Stimulated activated CD4-positive, alpha-beta T cell treated with anti-CD3 and anti-CD28 coated beads, TNF-alpha, amount 100 ng/mL, for 4 hours (primary cell): Measurements from ENCODE around the gene TAB2.

Experiments used
- DNase-seq, 3 experiments: peaks; one replicate each; pipeline ENCODE4 v3.0.0-alpha.2; 2020; ENCODE audit warnings: low read depth in 3 of 3

TAB2 gene

DNA sequence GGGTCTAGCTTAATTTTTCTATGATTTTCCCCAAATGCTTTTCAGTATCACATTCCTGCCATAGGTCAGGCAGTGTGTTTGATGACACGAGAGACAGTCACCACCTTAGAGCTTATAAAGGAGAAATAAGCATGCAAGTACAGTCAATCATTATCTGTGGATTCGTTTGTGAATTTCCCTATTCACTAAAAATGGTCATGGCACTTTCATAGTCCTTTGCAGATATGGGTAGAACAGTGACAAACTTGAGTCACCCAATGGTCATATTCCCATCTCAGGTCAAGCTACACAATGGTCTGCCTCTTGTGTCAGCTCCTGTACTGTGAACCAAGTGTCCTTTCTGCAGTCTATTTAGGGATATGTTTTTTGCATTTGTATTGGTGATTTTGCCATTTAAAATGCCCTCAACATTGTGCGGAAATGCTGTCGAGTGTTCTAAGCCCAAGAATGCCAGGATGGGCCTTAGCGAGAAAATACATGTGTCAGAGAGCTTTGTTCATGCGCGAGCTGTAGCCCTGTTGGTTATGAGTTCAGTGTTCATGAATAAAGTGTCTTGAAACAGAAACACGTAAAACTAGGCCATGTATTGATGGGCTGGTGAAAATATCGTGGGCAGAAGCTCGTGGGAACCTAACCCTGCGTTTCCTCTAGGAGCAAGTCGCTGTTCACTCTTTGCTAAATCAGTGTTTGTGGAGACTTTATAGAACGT, 102.3 kb downstream of the TAB2 start:
- no peak for DNase-seq

DNA sequence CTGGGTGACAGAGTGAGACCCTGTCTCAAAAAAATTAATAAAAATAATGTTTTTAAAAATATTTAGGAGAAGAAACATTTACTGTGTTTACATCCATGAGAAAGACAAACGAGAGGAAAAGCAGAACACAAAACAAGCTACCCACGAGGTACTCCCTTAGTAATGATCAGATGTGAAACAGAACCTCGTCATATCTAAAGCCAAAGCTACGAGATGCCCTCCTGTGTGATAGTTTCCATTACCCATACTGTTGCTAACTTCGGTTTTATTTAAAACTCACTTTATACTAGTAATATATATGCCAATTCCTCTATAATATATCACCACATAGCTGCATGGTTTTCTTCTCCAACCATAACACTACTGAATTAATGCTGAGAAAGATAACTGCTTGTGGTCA, 103.6 kb downstream of the TAB2 start:
- DNase-seq = no peak

DNA sequence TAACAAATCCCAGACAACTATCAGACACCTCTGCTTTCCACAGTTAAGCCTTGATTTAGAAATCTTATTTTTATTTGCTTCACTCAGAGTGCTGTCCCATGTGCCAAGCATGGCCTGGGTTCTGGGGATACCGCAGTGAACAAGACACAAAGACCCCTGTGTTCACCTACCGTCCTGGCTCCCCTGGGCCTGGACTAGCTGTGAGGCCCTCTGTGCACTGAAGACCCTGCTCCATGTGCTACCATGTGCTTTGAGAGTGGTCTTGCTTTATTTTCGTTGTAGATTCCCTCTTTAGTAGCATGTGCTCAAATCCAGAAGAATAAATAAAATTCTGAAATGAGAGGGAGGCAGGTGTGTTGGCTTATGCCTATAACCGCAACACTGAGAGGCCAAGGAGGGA, 105.1 kb downstream of the TAB2 start:
- DNase-seq = no peak

DNA sequence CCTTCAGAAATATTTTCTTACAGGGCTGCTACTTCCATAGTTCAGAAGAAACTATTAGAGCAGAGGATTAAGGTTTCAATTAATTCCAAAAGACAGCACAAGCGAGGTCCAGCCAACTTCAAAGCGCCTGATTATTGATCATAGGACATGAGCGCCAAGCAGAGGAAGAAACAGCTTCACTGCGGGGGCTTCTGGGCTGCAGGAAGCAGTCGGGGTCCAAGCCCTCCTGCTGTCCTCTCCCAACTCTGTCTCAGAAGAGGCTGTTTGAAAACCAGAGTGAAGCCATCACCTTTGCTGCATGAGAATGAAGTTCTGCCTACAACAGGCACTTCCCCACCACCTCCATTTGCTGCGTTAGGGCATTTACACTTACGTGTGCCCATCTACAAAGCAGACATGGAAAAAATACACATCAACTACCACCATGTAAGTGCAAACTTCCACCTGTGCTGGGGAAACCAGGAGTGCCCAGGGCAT, 106.5 kb downstream of the TAB2 start:
- DNase-seq = no peak

DNA sequence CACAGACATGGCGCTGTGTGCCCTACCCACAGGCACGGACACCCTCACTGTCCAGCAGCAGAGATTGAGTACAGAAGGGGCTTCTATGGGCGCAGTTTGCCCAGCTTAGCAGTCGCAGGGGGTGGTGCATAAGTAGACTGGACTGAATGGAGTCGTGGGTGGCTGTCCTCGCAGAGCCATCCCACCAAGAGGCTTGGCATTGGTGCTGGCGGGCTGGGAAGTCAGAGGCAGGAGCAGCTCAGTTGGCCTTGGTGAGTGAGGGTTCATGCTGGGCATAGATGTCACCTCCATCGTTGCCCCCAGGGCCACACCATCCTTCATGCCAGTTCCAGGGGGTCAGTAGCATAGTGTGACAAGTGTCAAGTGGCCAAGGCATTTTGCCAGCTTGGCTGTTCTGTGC, 107.7 kb downstream of the TAB2 start:
- no peak for DNase-seq

DNA sequence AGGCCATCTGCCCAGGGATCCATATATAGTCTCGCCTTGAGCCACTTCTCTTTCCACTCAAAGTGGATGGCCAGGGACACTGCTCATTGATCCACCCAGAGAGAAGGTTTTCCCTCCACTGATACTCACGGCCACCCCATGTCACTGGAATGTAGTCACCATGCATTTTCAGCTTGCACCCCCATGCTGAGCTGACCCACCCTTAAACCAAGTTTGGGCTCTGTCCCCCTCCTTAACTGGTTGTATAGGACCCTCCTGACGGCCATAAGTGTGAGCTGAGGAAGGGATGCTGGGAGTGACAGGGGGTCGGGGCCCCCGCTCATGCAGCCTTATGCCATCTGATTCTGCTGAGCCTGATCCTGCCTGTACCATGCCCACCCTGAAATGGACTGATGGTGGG, 108.2 kb downstream of the TAB2 start:
- no peak for DNase-seq

DNA sequence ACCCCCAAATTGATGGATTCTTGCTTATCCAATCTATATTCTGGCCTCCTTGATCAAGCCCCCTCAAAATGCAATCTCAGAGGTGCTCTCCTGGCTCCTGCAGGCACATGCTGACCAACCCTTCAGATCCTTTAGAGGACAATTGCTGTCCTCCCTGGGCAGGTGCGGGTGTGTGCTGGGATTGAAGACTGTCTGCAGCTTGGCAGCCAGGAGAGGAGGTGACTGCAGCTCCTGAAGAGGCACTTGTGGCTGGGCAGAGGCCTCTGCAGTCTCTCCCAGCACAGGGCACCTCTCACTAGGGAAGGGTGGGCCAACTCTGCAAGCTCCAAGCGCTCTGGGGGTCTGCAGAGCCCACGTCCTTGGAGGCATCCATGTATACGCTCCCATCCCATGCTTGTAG, 111.1 kb downstream of the TAB2 start:
- DNase-seq = no peak

DNA sequence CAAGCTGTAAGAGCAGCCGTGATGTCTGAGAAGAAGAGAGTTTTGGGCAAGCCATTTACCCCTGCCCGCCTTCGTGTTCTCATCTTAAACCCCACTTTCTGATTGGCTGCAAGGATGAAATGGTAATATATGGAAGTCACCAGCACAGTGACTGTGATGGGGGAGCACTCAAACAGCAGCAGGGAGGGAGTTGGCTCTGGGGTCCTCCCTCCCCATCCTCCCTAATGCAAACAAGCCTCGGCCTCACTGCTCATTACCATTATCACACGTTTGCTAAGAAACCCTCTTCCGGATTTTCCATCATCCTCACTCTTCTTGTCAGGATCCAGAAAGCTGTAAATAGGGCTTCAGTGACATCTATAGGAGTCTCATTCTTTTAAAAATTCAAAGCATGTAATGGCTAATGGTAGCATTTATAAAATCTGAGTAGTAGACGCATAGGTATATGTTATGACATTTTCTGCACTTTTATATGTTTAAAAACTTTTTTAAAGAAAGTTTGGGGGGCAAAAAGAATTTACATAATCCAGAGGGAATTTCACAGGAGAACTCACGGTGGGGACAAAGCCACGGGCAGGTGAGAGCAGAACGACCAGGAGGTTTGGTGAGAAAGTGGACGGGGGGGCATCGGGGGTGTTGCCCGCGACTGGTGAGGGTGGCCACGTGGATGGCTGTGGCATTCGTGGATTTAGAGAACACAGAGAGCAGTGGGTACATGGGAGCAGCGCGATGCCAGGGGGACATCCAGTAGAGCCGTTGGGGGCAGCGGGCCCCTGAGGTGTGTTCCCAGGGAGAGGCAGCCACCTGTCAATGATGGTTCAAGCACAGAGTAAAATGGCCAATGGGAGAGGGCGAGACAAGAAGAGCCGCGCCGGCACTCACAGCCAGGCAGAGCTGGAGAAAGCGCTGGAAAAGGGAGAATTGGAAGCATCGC, 112.2 kb downstream of the TAB2 start:
- DNase-seq = no peak

DNA sequence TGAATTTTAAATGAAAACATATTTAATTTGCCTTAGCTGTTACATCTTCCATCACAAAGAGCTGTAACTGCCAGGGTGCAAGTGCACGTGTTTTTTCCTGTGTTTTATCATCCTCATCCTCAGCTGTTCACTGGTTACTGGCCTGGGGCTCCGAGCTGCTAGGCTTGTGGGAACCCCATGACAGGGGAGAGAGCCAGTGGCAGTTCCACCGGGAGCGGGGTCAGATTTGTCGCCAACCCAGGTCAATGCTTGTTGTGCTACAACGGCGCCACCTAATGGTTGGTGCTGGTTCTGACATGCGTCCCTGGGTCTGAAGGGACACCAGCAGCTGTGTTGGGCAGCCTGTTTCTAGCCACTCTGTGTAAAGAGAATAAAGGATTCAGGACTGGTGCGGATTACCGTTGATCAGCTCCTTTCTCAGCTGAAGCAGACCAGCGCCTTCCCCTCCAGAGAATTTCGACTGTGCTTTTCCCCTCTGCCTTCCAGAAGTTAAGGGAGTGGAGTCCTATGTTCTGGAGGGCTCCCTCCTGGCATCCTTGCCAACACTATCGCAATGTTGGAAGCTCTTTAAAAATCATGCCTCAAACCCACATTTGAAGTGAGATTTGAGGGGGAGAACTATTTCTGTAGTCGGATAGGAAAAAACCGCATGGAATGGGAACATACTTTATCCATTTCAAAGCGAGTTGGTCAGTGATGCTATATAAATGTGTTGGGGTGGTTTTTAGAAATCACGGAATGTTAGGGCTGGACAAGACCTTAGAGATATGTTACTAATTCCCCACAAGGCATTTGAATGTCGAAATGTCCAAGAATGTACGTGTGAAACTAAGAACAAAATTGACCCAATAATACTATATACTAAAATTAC, 114.6 kb downstream of the TAB2 start:
- peak; percentile 77 to 91 (median 87) for DNase-seq

DNA sequence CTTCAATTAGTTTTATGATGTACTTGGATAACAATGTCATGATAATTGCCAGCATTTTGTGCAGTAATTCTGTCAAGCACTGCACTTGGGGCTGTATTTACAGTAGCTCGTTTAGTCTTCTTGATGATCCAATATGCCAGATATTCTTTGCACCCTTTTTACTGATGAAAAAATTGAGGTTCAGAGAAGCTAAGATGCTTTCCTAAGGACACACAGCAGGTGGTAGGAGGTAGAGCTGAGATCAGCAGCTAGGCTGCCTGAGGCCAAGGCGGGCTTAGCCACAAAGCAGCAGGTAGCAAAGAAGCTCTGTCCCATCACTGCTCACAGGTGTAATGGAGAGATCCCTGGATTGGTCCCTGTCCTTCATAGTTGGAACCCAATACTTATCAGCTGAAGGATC, 115.9 kb downstream of the TAB2 start:
- no peak for DNase-seq

DNA sequence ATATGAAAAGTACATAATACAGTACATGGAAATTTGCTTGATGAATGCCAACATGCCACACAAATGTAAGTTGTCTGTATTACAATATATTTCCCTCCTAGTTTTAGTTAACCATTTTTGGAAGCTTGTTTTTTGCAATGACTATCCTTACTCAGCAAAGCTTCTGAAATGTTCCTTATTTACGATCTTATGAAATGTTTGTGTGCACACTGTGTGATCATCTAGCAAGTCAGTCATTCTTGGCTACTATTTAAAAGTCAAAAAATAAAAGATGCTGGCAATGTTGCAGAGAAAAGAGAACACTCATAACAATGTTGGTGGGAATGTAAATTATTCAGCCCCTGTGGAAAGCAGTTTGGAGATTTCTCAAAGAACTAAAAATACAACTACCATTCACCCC, 116.4 kb downstream of the TAB2 start:
- no peak for DNase-seq

DNA sequence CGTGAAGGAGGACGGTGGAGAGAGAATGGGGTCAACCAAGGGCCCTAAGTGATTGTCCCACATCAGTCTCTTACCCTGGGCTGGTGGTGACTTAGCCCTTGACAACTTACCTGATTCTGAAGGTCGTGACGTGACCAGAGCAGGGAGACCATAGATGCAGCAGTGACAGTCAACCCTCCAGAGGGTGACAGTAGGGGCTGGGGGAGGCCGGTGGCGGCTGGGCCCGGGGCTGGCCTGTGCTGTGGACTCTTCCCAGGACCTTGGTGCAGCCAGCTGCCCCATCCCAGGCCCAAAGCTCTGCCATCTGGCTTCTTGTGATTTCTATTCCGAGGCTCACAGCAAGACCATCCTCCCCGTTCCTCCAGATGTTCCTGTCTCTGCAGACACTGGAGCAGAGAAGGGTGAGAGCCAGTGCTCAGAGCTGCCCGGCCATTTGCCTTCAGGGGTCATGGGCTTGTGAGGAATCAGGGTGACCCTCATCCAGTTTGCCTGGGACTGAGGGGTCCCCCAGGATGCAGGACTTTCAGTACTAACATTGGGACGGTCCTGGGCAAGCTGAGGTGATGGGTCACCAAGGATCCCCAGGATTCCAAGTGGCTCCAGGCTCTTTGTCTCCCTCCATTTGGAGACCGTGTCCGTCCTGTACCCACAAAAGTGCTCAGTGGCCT, 118.5 kb downstream of the TAB2 start:
- no peak for DNase-seq

DNA sequence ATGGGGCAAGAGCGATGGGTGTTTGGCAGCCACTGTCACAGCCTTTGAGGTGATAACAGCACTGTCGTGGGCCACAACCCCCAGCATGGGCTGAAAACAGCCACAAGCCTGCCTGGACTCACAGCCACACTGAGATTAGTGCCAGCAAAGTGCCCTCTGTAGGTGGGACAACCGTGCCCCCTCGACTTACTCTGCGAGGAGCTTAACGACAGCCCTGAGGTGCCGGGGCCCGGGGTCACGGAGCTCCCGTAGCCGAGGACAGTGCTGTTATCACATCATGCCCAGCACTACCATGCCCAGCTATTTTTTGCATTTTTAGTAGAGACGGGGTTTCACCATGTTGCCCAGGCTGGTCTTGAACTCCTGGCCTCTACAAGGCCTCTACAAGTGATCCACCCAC, 119.1 kb downstream of the TAB2 start:
- no peak for DNase-seq

DNA sequence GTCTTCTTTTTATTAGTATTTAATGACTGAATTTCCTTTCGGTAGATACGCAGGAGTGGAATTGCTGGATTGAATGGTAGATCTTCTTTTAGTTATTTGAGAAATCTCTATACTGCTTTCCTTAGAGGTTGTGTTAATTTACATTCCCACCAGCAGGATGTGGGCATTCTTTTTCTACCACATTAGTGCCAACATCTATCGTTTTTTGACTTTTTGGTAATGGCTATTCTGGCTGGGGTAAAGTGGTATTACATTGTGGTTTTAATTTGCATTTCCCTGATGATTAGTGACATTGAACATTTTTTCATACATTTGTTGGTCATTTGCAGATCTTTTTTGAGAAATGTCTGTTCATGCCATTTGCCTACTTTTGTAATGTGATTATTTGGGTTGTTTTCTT, 119.7 kb downstream of the TAB2 start:
- DNase-seq = no peak

DNA sequence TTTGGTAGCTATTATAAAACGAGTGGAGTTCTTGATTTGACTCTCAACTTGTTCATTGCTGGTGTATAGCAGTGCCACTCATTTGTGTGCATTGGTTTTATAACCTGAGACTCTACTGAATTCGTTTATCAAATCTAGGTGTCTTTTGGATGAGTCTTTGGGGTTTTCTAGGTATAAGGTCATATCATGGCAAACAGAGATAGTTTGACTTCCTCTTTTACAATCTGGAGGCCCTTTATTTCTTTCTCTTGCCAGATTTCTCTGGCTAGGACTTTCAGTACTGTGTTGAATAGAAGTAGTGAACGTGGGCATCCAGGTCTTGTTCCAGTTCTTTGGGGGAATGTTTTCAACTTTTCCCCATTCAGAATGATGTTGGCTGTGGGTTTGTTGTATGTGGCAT, 121.3 kb downstream of the TAB2 start:
- DNase-seq = no peak

DNA sequence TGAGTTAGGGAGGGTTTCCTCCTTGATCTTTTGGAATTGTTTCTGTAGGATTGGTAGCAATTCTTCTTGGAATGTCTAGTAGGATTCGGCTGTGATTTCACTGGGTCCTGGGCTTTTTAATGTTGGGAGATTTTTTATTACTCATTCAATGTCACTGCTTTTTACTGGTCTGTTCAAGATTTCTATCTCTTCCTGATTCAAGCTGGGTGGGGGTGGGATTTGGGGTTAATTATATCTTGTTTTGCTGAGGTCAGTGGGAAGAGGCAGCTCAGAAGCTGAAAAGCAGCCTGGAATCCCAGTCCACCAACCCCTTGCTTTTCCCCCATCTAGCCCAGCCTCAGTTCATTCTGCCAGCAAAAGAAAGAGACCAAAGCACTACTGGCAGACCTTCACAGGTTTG, 122.1 kb downstream of the TAB2 start:
- no peak for DNase-seq

DNA sequence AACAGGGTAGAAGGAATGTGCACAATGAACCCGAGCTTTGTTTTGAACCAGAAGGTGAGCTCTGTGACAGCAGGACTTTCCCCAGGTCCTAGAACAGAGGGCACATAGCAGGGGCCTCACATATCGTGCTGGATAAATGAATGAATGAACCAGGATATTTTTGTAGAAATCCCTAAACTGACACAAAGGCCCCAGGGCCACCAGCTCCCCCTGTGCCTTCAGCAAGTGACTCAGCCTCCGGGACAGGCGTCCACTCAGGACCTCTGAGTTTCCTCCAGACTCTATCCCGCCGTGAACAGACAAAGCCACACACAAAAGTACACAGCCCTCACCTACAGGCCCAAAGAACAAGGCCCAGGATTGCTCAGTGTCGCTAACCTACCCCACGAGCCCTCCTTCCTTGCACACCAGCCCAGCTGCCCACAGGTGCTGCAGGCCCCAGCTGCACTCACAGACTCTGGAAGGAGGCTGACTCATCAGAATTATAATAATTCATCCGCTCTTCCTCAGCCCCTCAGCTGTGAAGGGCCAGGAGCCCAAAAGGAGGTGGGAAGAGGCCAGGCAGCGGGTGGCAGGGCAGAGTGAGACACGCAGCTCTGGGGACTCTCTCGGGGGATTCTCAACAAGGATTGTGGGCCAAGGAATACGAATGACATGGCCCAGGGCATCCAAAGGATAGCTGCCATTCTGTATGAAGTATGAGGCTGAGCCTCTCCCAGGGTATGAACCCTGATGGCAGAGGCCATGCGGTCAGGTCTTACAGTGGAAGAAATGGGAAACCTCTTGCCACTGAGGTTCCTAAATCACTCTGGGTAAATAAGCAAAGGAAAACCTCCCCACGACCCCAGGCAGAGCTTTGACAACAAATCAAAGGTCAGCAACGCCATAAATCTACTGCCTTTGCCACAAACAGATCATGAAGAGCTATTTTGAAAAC, 123.5 kb downstream of the TAB2 start:
- DNase-seq = no peak

DNA sequence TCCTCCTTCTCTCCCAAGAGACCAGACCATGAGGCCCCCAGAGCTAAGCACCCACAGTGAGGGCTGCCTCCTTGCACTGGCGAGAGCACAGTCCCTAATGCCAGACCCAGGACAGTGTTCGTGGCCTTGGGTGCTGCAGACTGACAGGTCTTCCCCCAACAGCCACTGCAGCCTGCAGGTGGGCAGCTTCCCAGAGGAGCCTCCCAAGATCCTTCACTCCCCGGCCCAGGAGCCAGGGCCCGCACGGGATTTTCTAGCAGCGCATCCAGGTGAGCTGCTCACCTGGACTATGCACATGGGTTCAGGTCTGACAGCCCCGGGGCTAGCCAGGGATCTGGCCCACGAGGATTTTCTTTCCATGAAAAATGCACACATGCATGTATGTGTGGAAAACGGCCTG, 124.2 kb downstream of the TAB2 start:
- DNase-seq = no peak

DNA sequence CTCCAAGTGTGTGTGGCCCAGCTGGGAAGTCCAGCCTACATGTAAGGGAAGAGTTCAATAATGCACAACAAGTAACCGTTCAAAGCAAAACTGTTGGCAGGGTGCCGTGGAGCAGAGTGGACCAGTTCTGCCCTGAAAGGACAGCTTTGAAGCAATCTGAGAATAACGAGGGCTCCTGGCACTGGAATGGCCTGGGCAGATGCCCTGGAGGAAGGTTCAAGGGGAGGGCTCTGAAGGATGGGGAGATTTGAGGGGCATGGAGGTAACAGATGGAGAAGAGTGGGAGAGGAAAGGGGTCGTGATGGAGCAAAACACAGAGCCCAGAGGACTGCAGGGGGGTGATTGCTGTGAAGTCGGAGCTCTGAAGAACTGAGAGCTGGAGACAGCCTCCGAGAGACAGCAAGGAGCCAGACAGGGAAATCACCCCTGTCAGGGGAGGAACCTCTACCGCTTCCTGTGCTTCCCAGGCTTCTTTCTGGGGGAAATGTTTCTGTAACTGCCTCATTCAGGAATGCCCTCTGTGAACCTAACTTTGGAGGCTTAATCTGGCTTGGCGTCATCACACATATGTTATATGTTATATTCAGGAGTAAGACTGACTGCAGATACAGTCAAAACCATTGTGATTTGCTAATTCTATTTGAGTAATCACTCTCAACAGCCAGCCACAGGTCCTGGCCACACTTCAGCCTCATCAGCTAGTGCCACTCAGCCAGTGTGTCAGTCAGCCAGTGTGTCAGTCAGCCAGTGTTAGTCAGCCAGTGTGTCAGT, 126.1 kb downstream of the TAB2 start:
- no peak for DNase-seq
